H7 (cell line): ENCODE data around the gene CLPTM1L. TPM values are rescaled to one million over a fixed set of nuclear protein-coding genes. Genes with fewer than 3 reads are reported as not detected.
A peak's percentile ranks its signal among the peaks of the same experiment; 100 is the strongest.

ENCODE experiments used
- DNase-seq: peaks from one replicate; pipeline ENCODE4 v3.0.0; 2012
- H3K27me3 ChIP-seq: 2 replicates; pipeline ENCODE4 v1.6.0; 2011; ENCODE audit warnings: mild to moderate bottlenecking, low read length; ENCODE audit not compliant: control insufficient read depth, insufficient read depth
- H3K36me3 ChIP-seq: replicated peaks from 2 replicates; pipeline ENCODE4 v1.5.1; 2011; ENCODE audit warnings: low read length; ENCODE audit not compliant: control insufficient read depth, insufficient read depth
- H3K4me3 ChIP-seq: 2 replicates; pipeline ENCODE4 v1.5.1; 2011; ENCODE audit warnings: low read depth, mild to moderate bottlenecking, control low read depth, low read length, moderate library complexity; ENCODE audit not compliant: insufficient read depth
- total RNA-seq: library from RNA; depleted of rRNA; stranded (reverse); fragments of >200 nt; shearing (Covaris generic); gene quantifications from 2 replicates; pipeline ENCODE4 v1.2.3, GENCODE V29; 2014

The CLPTM1L gene
- total RNA-seq, 1 experiment from 2014 or later: 173 TPM

DNA sequence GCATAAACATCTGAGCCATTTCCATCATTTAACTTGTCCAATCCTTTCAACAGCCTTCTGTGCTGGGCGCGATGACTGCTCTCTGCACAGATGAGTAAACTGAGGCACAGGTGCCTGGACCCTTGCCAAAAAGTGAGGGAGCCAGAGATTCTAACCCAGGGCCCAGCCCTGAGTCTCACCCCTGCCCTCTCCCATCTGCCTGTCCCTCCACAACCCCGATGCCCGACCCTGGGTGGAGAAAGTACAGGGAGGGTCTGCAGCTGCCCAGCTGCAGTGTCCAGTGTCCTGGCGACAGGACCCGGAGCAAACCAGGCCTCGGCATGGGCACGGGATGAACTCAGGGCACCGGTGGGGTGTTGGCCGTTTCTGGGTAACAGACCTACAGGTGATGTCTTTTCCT lies 39.6 kb upstream of the CLPTM1L start:
- peaks cover 26% of the 10 kb centered on the region for H3K27me3 ChIP-seq
- no peaks in the 10 kb centered on the region for H3K36me3 ChIP-seq
- H3K4me3 ChIP-seq: no peak overlapping the region
- DNase-seq: no peak

DNA sequence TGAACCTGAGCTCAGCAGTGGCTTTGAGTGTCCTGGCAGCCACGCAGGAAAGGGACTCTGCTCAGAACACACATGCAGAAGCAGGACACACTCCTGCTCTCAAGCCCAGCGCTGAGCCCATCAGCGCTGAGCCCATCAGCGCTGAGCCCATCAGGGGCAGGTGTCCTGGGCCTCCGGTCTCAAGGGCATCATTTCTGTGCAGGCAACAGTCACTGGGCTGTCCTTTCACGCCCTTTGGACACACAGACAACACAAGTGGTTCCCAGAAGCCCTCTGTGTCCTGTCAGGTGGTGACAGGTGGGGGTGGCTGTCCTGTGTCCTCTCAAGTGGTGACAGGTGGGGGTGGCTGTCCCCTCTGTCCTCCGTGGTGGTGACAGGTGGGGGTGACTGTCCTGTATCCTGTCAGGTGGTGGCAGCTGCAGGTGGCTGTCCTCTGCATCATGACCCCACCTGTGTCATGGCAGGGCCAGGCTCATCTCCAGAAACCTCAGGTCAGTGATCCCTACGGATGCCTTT lies 39.0 kb upstream of the CLPTM1L start:
- peaks cover 26% of the 10 kb centered on the region for H3K27me3 ChIP-seq
- no peak overlapping the region for H3K4me3 ChIP-seq
- no peaks in the 10 kb centered on the region for H3K36me3 ChIP-seq
- DNase-seq: no peak

DNA sequence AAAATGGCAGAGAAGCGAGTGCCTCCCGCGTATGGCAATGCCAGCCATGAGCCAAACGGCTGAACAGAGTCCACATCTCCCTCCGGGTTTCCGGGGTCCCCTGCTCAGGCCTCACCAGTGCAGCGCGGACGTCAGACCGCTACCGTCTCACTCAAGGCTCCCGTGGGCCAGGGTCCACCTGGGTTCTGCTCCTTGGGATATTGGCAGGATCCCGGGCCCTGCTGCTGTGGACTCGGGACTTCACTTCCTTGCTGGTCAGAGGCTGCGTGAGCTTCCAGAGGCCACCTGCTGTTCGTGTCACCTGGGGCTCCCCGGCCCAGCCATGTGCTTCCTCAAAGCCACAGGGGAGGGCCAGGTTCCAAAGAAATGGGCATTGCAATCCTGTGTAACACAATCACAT lies 38.4 kb upstream of the CLPTM1L start:
- H3K4me3 ChIP-seq: no peak overlapping the region
- peak; percentile 48 for DNase-seq
- H3K36me3 ChIP-seq: no peaks in the 10 kb centered on the region
- H3K27me3 ChIP-seq: peaks cover 26% of the 10 kb centered on the region

DNA sequence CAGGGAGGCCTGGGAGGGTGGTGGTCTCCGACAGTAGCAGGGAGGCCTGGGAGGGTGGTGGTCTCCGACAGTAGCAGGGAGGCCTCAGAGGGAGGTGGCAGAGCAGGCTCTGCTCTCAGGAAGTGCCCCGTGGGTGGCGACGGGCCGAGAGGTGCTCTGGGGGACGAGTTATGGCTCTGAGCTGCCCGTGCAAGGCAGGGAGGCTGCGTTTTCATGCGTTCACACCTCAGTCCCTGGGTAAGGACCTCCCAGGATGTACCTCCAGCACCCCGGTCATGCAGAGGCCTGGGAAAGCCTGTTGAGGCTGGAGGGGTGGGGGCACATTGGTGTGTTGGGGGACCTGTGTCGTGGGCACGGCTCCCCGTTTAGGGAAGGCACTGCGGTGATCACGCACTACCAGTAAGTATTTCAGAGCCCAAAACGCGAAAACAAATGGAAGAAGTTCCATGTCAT lies 37.4 kb upstream of the CLPTM1L start:
- H3K36me3 ChIP-seq: no peaks in the 10 kb centered on the region
- peaks cover 23% of the 10 kb centered on the region for H3K27me3 ChIP-seq
- H3K4me3 ChIP-seq: no peak overlapping the region
- DNase-seq: no peak

DNA sequence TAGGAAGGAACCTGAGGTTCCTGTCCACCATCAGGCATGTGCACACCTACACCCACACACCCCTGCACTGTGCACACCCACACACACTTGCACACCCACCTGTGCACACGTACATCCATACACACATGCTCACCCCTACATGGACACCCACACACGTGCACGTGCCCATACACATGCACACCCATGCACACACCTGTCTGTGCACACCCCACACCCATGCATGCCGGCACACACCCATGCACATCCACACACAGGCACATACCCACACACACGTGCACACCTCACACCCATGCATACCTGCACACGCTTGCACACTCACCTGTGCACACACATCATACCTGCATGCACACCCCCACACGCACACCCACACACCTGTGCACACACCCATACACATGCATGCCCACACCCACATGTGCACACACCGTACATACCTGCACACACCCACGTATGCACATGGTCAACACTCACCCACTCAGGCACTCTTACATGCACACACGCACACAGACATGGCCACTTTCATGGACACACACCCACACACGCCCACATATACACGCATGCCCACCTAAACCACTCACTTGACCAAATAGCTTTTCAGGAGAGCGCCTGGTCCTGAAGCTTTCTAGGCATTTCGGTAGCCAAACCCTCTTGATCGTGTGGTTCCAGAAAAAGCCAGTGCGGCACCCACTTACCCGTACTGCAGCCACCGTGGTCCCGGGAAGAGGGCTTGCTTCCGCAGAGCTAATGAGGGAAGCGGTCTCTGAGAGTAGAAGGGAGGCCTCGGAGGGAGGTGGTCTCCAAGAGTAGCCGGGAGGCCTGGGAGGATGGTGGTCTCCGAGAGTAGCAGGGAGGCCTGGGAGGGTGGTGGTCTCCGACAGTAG lies 36.7 kb upstream of the CLPTM1L start:
- Histone ChIP-seq H3K36me3 (no peaks in the 10 kb centered on the region), H3K27me3 (peaks cover 16% of the 10 kb centered on the region), H3K4me3 (no peak overlapping the region)
- DNase-seq: no peak

DNA sequence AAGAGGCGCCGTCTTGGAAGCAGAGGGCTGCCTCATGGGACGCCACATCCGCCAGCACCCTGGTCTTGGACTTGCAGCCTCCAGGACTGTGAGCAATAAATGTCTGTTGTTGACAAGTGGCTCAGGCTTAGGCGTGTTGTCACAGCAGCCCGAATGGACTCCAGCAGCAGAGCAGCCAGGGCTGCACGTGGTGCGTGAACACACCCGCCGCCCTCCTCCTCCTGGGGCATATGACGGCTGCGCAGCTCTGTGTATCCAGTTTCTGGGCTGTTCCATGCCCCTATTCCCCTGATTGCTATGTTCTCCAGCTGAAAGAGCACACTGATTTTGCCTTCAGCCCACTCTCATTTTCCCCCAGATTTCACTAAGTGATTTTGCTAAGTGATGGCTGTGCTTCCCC lies 36.0 kb upstream of the CLPTM1L start:
- H3K27me3 ChIP-seq: peaks cover 10% of the 10 kb centered on the region
- no peaks in the 10 kb centered on the region for H3K36me3 ChIP-seq
- H3K4me3 ChIP-seq: no peak overlapping the region
- peak; percentile 38 for DNase-seq

DNA sequence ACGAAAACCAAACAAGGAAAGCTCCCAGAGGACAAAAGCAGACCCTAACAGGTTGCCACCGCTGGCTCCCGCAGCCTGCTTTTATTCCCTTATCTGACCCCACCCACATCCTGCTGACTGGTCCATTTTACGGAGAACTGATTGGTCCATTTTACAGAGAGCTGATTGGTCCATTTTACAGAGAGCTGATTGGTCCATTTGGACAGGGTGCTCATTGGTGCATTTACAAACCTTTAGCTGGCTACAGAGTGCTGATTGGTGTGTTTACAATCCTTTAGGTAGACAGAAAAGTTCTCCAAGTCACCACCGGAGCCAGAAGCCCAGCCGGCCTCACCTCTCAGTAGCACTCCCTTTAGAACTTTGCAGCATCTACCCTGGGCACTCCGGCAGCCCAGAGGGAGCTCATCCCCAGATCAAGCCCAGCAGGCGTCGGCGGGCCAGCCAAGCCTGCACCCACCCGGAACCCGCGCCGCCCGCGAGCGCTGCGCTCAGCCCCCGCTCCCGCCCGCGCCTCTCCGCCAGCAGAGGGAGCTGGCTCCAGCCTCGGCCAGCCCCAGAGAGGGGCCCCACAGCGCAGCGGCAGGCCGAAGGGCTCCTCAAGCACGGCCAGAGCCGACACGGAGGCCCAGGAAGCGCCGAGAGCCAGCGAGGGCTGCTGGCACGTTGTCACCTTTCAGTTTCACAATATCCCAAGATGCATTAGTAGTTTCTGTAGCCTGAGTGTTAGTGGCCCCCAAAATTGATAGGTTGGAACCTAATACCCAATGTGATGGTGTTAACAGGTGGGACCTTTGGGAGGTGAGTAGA lies 35.3 kb upstream of the CLPTM1L start:
- DNase-seq: peak; percentile 89
- Histone ChIP-seq H3K4me3 (no peak overlapping the region), H3K27me3 (peaks cover 7% of the 10 kb centered on the region), H3K36me3 (no peaks in the 10 kb centered on the region)

DNA sequence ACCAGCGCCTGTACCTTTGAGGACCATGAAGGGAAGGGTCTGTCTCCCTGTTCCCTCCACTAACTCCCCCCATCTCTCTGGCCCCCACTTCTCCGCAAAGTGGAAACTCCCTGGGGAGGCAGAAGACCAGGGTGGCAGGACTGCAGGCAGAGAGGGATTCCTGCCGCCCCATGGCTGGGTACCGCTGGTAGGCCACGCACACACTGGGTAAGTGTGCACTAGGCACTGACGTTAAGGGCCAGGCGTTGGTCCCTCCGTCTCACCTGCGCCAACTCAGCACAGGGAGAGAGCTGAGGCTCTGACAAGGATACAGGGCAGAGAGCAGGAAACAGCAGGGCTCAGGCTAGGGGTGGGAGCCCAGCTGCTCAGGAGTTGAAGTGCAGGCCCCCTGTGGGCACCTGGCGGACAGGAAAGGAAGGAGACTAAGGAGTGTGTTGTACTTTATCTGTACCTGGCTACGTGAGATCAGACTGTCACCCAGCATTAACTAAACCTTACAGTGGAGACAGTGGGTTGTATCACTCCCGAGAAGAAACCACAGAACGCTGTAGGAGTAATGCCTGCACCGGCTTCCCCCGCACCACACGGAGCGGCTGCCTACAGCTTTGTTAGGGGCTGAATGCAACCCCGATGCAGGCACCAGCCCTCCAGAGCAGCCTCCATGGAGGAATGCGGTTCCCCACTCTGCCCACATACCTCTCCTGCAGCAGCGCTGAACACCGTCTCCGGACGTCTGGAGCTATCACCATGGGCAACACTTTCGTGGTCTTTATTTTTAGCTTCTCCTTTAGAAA lies 34.2 kb upstream of the CLPTM1L start:
- peaks cover 6% of the 10 kb centered on the region for H3K27me3 ChIP-seq
- DNase-seq: peak; percentile 20
- H3K36me3 ChIP-seq: no peaks in the 10 kb centered on the region
- no peak overlapping the region for H3K4me3 ChIP-seq

DNA sequence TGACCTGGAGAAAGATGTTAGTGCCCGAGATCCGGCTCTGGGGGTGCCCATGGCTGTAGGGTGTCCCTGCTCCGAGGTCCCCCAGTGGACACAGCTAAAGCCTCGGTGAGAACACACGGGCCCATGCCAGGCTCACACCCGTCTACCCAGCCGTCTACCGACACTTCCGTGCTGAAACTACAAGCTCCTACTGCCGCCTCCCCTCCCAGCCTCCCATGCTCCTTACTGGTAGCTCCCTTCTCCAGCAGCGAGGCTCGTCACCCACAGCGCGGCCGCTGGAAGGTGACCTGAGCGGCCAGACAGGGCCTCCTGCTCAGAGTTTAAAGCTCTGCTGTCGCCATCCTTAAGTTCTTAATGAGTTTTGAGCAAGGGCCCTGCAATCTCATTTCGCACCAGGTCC lies 33.2 kb upstream of the CLPTM1L start:
- no peak overlapping the region for H3K4me3 ChIP-seq
- peak; percentile 33 for DNase-seq
- H3K36me3 ChIP-seq: no peaks in the 10 kb centered on the region
- H3K27me3 ChIP-seq: peaks cover 6% of the 10 kb centered on the region

DNA sequence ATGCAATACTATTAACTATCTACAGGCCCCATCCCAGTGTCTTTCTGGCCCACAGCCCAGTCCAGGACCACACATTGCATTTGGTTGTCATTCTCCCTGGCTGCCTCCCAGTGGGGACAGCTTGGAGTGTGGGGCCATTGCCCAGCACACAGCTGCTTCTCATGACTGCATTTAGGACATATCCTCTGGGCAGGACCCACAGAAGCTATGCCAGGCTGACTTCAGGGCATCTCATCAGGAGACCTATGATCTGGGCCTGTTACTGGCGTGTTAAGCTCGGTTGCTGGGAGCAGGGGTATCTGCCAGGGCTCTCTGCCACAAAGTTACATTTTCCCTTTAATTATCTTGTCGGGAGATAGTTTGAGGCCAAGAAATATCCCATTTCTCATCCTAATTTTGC lies 32.1 kb upstream of the CLPTM1L start:
- Histone ChIP-seq H3K27me3 (peaks cover 6% of the 10 kb centered on the region), H3K36me3 (no peaks in the 10 kb centered on the region), H3K4me3 (no peak overlapping the region)
- DNase-seq: no peak

DNA sequence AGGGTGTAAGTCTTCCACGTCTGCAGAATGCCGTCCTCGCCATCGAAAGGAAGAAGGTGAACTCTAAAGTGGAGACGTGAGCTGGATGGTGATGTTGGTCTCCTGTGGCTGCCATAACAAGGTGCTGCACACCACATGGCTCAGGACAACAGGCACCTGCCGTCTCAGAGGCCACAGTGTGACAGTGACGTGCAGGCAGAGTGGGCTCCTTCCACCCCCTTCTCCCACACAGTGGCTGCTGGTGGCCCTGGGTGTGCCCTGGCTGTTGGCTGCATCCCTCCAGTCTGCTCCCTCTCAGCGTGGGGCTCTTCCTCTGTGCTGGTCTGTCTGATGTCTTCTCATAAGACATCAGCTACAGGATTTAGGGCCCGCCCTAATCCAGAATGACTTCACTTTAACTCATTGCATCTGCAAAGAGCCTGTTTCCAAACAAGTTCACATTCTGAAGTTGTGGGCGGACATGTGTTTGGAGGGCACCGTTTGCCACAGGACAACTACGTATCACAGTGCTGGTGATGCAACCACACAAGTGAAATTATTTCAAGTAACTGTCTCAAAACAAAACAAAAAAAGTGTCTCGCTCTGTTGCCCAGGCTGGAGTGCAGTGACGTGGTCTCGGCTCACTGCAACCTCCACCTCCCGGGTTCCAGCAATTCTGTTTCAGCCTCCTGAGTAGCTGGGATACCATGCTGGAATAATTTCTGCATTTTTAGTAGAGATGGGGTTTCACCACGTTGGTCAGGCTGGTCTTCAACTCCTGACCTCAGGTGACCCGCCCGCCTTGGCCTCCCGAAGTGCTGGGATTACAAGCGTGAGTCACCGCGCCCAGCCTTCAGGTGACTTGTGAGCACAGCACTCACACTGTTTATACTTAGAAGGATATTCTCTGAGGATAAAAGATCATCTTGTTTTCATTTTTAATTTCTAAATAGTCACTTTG lies 31.2 kb upstream of the CLPTM1L start:
- Histone ChIP-seq H3K27me3 (peaks cover 6% of the 10 kb centered on the region), H3K4me3 (no peak overlapping the region), H3K36me3 (no peaks in the 10 kb centered on the region)
- no peak for DNase-seq

DNA sequence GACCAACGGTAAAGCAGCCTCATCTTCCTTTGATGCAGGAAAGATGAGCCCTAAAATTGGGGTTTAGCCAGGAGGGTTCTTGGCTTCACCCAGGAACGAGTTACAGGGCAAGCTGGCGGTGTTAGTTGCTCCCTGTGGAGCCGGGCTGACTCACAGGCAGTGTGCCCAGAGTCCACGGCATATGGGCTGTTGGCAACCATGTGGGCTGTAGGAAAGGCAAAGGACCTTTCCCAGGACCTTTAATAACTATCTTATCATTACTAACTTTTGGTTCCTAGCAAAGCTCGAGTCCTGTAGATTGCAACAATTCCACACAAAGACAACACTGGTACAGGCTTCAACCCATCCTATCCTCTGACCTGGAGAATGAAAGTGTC lies 29.8 kb upstream of the CLPTM1L start:
- no peak overlapping the region for H3K4me3 ChIP-seq
- H3K27me3 ChIP-seq: peaks cover under 1% of the 10 kb centered on the region
- H3K36me3 ChIP-seq: no peaks in the 10 kb centered on the region
- no peak for DNase-seq

DNA sequence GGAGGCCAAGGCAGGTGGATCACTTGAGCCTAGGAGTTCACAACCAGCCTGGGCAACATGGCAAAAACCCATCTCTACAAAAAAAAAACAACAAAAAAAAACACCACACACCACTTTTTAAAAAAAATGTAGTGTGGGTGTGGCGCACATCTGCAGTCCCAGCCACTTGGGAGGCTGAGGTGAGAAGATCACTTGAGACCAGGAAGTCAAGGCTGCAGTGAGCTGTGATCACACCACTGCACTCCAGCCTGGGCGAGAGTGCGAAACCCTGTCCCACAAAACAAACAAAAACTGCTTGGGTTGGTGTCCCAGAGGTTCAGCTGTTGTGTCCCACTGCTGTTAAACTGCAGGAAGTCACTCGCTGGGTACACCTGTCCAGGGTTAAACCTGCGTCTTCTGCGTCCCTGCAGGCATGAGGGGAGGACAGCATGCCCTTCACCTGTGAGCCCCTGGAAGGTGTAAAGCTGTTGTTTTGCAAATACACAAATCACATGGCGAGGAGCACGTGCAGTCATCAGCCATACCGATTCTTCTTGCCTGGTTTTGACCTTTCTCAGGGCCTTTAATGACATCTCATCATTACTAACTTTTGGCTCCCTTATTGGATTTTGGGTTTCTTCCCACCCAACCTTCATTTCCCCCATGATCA lies 29.3 kb upstream of the CLPTM1L start:
- peak; percentile 10 for DNase-seq
- H3K27me3 ChIP-seq: no peaks in the 10 kb centered on the region
- no peaks in the 10 kb centered on the region for H3K36me3 ChIP-seq
- H3K4me3 ChIP-seq: no peak overlapping the region
